SIG-M5 treated with dmso at 0.1 percent for 504 hours (cell line): Measurements from ENCODE around the gene EBP.
A peak's percentile ranks its signal among the peaks of the same experiment; 100 is the strongest.
"Not testable (repeated sequence)": the region's sequence is repeated elsewhere in the genome, so short reads cannot be mapped to it uniquely, and the experiment has no call there.

Experiments used
- DNase-seq: peaks from one replicate; lab custom pipeline; 2025; ENCODE audit not compliant: unreplicated experiment; lab: John Stamatoyannopoulos, UW

EBP gene

DNA sequence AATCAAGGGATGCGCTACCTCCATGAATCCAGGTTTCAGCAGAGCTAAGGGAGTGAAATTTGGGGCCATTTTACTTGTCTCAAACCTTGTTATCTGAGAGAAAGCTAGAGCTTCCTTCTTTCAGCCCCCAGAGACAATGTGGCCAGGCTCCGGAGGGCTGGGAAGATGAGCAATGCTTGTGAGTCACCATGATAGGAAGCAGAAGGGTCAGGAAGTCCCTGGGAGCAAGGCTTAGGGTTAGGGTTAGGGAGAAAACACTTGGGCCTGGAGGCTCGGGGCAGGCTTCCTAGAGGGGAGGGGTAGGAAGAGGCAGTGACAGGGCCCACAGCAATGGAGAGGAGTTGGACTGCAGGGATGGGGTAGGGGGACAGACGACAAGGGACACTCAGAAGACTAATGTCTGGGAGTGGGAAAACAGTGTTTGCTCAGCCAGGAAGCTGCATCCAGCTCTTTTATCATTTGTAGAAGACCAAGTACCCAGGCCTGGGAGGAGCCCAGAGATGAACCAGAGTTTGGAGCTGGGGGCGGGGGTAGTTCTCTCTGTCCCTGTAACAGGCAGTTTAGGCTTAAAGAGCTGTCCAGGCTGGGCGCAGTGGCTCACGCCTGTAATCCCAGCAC lies 29.2 kb upstream of the EBP start:
- DNase-seq = peak; percentile 39

DNA sequence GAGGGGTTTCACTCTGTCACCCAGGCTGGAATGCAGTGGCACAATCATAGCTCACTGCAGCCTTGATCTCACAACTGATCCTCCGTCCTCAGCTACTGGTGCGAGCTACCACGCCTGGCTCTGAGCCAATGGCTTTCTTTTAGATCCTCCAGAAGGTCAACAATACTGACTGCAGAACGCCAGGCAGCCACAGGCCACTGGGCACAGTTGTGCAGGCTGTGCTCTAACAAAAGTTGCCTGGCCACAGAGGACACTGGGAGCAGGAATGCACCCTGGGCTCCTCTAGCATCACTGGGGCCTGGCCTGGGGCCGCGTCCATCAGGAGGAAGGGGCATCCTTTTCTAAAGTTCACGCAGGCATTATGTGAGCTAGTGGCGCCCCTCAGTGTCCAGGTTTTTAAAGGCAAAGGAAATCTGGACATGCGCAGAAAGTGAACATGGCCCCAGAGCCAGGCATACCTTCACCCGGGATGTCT lies 27.7 kb upstream of the EBP start:
- DNase-seq = no peak

DNA sequence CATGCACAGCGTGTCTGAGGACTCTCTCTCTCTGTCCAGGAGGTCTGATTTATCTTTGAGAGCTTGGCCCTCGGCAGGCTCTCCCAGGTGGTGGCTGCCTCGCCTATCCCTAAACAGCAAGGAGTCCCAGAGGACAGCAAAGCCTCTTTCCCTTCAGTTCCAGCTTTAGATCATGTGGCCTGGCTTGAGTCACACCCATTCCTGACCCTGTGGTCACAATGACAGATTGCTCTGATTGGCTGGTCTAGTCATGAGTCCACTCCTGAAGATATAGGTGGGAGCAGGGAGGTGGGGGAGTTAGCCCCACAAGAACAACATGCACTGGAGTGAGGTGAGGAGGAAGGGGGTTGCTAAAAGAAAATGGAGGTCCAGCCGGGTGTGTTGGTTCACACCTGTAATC lies 24.9 kb upstream of the EBP start:
- no peak for DNase-seq

DNA sequence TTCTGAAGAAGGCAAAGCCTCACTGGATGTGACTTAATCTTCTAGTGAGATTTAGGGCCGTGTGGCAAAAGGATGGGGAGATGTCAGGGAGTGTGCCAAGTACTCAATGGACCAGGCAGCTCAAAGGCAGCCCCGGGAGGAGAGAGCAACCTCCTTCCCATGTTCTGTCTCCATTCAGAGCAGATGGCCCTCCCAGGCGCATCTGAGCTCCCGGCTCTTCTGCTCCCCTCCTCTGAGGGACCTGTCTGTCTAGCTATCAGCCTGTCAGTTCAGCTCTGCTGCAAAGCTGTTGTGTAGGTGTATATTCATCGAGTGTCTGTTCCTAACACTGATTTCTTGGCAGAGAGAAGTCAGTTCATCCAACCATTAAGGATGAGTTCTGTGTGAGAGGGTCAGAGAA lies 23.7 kb upstream of the EBP start:
- DNase-seq = no peak

DNA sequence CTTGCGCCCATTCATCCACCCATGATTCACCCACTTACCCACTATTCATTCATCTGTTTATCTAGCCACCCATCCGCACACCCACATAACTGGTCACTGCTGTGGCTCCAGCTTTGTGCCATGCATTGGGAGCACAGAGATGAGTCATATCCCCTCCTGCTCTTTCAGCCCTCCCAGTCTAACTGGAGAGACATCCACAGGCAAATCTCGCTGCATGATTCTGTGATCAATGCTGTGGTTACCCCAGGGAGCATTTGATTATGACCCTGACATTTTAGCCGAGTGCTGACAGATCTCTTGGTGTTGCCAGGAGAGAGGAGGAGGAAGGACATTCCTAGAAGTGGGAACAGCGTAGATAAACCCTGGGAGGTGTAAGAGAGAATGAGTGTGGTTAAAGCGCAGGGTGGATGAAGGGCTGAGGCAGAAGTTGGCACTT lies 23.2 kb upstream of the EBP start:
- no peak for DNase-seq

DNA sequence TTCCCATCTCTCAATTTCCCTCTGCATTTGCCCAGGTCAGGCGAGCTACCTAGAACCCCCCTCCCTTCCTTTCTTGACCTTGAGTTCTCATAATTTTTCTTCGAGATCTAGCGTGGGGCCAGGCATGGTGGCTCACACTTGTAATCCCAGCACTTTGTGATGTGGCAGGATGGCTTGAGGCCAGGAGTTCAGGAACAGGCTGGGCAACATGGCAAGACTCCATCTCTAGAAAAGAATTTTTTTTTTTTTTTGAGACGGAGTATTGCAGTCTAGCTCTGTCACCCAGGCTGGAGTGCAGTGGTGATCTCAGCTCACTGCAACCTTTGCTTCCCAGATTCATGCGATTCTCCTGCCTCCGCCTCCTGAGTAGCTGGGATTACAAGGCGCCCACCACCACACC lies 17.3 kb upstream of the EBP start:
- DNase-seq = no peak

DNA sequence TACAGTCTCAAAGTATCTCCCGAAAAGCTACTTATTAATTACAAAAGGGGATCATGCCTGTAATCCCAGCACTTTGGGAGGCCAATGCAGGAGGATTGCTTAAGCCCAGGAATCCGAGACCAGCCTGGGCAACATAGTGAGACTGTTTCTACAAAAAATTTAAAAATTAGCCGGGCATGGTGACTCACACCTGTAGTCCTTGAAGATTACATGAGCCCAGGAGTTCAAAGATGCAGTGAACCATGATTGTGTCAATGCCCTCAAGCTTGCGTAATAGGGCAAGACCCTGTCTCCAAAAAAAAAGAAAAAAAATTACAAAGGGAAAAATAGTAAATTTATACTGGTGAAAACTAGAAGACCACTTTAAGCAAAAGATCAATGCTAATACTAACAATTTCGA lies 16.1 kb upstream of the EBP start:
- DNase-seq = no peak

DNA sequence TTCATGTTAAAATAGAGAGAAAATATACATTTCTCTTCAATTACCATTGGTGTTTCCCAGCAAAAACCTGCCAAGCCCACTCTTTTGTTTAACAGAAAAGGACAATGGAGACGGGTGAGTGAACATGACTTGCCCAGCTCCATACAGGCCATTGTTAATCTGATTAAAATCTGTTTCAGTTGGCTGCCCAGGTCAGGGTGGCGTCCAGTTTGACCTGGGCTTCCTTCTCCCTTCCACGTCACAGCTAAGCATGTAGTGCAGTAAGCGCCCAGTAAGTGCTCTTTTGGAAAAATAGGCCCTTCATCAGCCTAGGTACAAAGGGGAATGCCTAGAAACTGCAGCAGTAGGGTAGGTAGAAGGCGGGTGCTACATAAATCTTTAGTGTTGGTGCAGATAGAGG lies 14.4 kb upstream of the EBP start:
- DNase-seq = no peak

DNA sequence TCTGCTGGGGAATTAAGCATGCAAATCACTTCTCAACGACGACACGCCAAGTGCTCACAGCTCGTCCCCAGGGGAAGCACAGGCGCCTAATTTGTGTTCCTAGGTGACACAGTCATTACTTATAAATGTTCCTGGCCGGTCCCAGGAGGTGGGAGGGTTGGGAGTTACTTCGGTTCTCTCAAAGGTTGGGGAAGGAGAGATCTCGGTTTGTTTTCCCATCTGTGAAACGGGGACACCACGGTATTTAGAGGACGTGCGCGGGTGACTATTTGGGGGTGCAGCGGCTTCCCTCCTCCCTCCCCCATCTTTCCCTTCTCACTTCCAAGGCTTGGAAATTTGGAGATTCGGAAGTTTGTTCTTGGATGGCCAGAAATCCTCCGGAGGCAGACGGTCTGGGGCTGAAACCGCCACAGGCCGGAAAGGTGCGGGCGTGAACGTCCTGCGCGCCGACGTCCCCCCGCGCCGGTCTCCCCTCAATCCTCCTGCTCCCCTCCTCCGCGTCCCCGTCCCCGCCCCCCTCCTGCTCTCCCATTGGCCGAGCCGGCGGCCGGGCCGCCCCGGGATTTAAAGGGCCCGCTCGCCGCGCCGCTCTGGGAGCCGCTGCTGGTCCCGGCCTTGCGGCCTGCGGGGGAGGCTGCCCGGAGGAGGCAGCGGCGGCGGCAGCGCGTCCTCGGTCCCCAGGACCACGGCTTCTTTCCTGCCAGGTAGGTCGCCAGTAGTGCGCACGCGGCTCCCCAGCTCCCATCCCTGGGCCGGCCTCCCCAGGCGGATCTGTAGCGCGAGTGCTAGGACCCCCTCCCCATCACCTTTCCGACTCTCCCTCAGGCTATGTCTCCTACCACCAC lies 13.0 kb upstream of the EBP start, which contains the start of gene PORCN:
PORCN (plus strand) TSS at position 593 of the 845 bp plus-strand sequence. CDS start 829 bp downstream, outside the sequence.
- peak; percentile 64 for DNase-seq

DNA sequence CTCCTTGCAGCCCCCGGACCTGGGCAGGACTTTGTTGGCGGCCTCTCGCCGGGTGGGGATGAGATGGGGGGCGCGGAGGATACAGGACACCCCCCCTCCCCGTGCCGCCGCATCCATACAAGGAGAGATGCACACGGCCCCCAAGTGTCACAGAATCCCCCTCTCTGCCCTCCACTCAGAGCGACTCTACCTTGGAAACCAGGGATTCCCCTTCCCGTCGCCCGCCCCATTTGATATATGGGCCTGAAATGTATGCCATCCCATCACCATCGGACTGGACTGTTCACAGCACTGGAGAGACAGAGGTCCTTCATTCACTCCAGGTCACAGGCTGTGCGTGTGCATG lies 12.4 kb upstream of the EBP start:
- DNase-seq = no peak

DNA sequence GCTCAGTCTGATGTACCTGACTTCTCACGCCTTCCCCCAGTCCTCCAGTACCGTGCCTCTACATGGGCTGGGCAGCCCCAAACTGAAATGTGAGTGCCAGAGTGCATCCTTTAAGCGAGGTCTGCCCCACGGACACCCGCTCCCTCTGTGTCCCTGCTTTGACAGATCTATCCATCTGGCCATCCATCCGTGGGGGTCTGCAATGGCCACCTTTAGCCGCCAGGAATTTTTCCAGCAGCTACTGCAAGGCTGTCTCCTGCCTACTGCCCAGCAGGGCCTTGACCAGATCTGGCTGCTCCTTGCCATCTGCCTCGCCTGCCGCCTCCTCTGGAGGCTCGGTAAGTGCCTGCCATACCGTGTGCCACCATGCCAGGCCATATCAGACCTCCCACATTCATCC lies 12.0 kb upstream of the EBP start:
- no peak for DNase-seq

DNA sequence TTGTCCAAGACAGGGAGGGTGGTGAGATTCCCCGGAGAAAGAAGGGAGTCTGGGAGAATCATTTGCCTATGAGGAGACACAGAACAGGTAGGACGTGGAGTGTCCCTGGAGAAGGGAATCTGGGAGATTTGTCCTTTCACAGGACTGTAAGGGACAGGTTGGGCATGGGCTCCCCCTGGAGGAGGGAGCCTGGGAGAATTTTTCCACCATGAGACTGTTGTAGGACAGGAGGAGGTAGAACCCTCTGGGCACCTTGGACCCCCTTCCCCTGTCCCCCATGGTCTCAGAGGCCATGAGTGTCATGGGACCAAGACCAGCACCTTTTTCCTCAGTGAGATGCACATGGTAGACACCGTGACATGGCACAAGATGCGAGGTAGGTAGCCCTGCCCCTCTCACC lies 10.0 kb upstream of the EBP start:
- no peak for DNase-seq

DNA sequence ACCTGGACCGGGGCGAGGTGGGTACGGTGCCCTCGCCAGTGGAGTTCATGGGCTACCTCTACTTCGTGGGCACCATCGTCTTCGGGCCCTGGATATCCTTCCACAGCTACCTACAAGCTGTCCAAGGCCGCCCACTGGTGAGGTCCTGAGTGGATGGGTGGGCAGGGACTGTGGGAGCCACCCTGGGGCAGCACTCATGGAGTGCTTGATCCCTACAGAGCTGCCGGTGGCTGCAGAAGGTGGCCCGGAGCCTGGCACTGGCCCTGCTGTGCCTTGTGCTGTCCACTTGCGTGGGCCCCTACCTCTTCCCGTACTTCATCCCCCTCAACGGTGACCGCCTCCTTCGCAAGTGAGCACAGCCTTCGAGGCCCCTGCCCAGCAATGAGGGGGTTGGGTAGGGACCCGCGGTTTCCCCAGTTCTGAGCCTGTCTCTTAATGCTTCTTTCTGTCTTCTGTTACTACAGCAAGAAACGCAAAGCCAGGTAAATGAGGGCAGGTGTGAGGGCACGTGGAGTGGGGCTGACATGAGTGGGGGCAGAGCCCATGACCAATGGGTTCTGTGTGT lies 9.2 kb upstream of the EBP start:
- DNase-seq = no peak

DNA sequence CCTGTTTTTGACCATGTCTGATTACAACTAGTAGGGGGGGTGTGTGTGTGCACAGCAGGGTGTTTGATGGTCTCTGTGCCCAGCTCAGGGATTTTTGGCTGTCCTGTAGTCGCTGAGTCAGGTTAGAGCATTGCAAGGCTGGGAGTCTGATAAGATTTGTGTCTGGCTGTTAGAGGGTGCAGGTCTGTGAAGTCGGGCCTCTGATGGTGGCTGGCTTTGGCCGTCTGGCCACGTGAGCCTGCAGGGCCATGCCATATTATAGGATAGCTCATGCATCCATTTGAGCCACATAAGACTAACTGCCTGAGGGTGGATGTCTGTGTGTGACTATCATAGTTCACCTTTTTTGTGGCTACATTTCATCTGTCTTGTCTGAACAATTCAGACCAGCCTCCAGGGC lies 7.9 kb upstream of the EBP start:
- no peak for DNase-seq

DNA sequence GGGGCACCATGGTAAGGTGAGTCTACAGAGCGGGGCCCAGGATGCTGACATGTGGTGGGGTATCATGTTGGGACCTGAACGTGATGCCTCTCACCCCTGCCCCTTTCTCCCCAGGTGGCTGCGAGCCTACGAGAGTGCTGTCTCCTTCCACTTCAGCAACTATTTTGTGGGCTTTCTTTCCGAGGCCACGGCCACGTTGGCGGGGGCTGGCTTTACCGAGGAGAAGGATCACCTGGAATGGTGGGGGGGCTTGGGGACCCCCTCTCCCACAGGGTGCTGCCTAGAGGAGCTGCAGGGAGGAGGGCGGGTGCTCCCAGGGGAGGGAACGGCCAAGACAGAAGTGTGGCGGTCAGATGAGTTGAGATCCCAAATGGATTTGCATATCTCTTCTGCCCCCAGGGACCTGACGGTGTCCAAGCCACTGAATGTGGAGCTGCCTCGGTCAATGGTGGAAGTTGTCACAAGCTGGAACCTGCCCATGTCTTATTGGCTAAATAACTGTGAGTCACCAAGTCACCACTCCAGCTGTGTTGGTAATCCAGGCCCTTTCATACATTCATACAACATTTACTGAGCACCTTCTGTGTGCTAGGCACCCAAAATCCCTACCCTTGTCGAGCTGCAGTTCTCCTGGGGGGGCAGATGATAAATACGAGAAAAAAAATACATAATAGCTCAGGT lies 7.3 kb upstream of the EBP start:
- DNase-seq = no peak

DNA sequence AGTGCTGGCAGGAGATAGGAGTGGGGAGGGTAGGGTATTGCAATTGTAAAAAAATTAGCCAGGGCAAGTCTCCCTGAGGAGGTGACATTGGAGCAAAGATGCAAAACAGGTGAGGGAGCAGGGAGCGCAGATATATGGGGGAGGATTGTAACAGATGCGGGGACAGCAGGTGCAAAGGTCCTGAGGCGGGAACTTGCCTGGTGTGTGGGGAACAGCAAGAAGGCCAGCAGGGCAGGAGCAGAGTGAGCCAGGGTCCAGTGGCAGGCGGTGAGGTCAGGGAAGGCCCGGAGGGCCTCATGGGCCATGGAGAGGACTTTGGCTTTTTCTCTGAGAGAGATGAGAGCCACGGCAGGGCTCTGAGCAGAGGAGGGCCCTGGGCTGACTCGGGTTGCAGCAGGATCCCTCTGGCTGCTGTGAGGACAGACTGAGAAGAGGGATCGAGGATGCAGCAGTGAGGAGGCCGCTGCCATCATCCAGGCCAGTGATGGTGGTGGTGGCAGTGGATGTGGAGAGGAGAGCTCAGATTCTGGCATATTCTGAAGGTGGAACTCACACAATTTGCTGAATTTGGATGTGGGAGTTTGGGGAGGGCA lies 6.6 kb upstream of the EBP start:
- no peak for DNase-seq

DNA sequence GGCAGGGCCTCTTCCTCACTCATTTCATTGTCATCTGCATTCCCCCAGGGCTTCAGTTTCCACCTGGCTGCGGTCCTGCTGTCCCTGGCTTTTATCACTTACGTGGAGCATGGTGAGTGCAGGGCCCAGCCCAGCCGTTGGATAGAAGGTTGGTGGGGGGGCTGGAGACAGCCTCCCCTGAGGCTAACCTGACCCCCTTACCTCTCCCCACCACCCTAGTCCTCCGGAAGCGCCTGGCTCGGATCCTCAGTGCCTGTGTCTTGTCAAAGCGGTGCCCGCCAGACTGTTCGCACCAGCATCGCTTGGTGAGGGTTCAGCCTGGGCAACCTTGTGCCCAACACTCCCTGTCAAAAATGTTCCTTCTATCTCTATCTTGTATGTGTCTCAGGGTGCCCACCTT lies 5.8 kb upstream of the EBP start:
- no peak for DNase-seq

DNA sequence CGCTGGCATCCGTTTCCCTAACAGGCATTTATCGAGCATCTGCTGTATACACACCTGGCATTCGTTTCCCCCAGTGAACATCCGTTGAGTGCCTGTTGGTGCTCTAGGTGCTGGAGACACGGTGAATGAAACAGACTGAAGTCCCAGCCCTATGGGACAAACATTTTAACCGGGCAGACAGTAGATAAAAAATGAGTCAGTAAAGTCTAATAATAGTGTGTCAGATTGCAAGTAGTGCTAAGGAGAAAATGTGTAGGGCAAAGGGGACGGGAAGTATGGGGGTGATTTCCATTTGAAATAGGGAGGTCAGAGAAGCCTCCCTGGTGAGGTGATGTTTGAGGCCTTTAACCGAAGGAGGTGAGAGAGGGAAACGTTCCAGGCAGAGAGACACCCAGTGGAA lies 5.3 kb upstream of the EBP start:
- DNase-seq = no peak

DNA sequence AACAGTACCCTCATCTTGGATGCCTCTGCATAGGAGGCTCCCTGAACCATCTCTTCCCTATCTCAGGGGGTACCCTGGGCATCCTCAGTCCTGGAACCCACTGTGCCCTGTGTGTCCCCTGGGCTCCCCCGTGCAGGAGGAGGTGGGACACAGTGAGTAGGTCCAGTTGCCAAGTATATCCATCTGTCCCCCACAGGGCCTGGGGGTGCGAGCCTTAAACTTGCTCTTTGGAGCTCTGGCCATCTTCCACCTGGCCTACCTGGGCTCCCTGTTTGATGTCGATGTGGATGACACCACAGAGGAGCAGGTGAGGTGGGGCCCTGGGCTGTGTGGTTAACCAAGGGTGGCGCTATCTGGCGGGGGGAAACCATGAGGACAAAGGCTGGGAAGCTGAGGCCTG lies 4.6 kb upstream of the EBP start:
- no peak for DNase-seq

DNA sequence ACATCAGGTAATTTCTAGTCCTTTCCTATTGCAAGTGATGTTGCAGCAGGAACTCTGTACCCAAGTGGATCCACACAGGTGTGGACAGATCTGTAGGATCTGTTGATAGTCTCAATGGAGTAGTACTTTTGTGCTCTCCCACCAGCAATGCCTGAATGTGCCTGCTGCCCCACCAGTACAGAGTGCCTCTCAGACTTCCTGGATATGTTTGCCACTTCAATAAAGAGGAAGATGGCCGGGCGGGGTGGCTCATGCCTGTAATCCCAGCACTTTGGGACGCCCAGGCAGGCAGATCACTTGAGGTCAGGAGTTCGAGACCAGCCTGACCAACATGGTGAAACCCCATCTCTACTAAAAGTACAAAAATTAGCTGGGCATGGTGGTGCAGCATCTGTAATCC lies 2.1 kb upstream of the EBP start:
- DNase-seq = not testable (repeated sequence)

DNA sequence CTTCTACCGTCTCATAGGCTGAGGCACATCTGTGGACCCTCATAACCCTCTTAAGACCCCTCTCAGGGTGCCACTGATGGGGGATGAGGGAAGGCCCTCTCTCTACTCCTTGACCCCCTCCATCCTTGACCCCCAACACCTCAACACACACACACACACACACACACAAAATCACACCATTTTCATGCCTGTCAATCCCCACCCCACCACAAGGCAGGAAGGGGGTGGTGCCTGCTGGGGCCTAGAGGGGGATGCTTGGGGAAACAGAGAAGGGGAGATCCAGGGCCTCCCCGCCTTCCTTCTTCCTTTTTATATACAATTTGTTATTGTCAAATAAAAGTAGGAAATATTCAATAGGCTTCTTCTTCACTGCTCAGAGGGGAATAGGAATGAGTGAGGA lies 1.2 kb upstream of the EBP start:
- DNase-seq = no peak
